Right atrium auricular region (tissue), 2 donors: ENCODE measurements around the gene OSCP1. TPM values are rescaled to one million over a fixed set of nuclear protein-coding genes. Genes with fewer than 3 reads are reported as not detected.

Source experiments
- DNase-seq: peaks from one replicate; pipeline ENCODE4 v3.0.0-alpha.2; 2019; ENCODE audit warnings: low spot score
- H3K27ac ChIP-seq, 2 donors: fragments of 200-600 bp; sonication (generic); 1 replicate in 1 of 2; 2 replicates in 1 of 2; pipeline ENCODE4 v1.5.1; 2016 to 2019
- H3K27me3 ChIP-seq, 2 donors: fragments of 200-600 bp; sonication (generic); one replicate each; pipeline versions ENCODE4 v1.5.1 to v1.6.0; 2017 to 2019
- H3K36me3 ChIP-seq: fragments of 200-600 bp; sonication (generic); one replicate; pipeline ENCODE4 v1.5.1; 2016
- H3K4me1 ChIP-seq, 2 donors: fragments of 200-600 bp; sonication (generic); one replicate each; pipeline versions ENCODE4 v1.5.1 to v1.6.0; 2017 to 2019
- H3K4me3 ChIP-seq, 2 donors: fragments of 200-600 bp; sonication (generic); 1 replicate in 1 of 2; 2 replicates in 1 of 2; pipeline ENCODE4 v1.5.1; 2017 to 2019; ENCODE audit warnings: mild to moderate bottlenecking in 1 of 2, moderate library complexity in 1 of 2
- H3K9me3 ChIP-seq, 2 donors: fragments of 200-600 bp; sonication (generic); one replicate each; pipeline ENCODE4 v1.5.1; 2019
- total RNA-seq, 2 donors: library from RNA; depleted of rRNA; stranded (reverse); fragments of >200 nt; gene quantifications; one replicate each; pipeline ENCODE4 v1.1.0, GENCODE V29; 2016
- TF ChIP-seq, protein P1 (sequence below), 2 donors: fragments of 200-600 bp; sonication (generic); IDR thresholded peaks; one replicate each; pipeline ENCODE4 v1.5.1; 2019; ENCODE audit warnings: antibody characterized with exemption in 2 of 2

The OSCP1 gene
- total RNA-seq, 2 donors from 2014 or later, result 4.9 to 7.9 TPM

DNA sequence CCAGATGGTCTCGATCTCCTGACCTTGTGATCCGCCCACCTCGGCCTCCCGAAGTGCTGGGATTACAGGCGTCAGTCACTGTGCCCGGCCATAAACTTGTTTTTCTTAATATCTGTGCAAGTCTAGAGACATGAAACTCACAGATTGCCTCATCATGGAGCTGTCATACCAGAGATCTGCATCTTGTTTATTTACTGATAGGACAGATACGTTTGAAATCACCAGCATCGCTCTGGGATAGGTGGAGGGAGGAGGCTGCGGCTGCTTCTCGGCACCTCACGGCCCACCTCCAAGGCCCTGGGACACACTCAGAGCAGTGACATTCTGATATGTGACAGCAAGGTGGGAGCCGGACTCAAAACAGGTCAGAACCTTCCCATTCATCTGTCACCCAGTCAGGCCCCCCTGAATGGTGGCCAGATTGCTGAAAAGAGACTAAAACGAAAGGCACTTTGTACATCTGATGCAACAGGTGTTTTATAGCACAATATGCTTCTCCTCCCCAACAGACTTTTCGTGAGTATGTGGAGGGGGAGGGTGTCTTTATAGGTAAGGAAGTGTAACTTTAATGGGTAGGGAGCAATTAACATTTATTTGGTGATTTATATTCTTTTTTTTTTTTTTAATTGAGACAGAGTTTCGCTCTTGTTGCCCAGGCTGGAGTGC lies 34.5 kb downstream of the OSCP1 start:
- TF ChIP-seq, protein P1, sequence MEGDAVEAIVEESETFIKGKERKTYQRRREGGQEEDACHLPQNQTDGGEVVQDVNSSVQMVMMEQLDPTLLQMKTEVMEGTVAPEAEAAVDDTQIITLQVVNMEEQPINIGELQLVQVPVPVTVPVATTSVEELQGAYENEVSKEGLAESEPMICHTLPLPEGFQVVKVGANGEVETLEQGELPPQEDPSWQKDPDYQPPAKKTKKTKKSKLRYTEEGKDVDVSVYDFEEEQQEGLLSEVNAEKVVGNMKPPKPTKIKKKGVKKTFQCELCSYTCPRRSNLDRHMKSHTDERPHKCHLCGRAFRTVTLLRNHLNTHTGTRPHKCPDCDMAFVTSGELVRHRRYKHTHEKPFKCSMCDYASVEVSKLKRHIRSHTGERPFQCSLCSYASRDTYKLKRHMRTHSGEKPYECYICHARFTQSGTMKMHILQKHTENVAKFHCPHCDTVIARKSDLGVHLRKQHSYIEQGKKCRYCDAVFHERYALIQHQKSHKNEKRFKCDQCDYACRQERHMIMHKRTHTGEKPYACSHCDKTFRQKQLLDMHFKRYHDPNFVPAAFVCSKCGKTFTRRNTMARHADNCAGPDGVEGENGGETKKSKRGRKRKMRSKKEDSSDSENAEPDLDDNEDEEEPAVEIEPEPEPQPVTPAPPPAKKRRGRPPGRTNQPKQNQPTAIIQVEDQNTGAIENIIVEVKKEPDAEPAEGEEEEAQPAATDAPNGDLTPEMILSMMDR (IDR thresholded peaks at IDR 0.05), result no peak
- no peak overlapping the region for H3K4me3 ChIP-seq
- no peak overlapping the region for H3K27ac ChIP-seq
- no peaks in the 10 kb centered on the region for H3K27me3 ChIP-seq
- H3K36me3 ChIP-seq, result no peaks in the 10 kb centered on the region
- no peak for DNase-seq
- H3K4me1 ChIP-seq, result peaks cover 0 to 21% of the 10 kb centered on the region in 2 donors
- no peaks in the 10 kb centered on the region for H3K9me3 ChIP-seq

DNA sequence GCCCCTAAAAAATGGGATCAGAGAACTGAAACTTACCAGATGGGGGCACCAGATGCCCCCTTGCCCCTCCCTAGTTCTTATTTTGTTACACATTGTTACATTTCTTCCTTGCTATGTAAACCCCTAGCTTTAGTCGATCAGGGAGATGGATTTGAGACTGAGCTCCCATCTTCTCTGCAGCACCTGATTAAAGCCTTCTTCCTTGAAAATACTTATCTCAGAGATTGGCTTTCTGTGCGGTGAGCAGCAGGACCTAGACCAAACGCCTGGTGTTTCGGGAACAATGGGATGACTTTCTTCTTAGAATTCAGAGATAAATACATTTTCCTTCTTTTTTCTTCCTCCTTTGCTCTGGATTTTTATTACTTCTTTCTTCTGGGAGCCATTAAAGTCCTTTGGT lies 35.9 kb downstream of the OSCP1 start:
- peaks cover 0 to 7% of the 10 kb centered on the region in 2 donors for H3K4me1 ChIP-seq
- no peak overlapping the region for H3K4me3 ChIP-seq
- no peaks in the 10 kb centered on the region for H3K27me3 ChIP-seq
- no peak for DNase-seq
- H3K36me3 ChIP-seq, result no peaks in the 10 kb centered on the region
- H3K27ac ChIP-seq, result no peak overlapping the region
- TF ChIP-seq, protein P1 (IDR thresholded peaks at IDR 0.05), result no peak
- no peaks in the 10 kb centered on the region for H3K9me3 ChIP-seq

DNA sequence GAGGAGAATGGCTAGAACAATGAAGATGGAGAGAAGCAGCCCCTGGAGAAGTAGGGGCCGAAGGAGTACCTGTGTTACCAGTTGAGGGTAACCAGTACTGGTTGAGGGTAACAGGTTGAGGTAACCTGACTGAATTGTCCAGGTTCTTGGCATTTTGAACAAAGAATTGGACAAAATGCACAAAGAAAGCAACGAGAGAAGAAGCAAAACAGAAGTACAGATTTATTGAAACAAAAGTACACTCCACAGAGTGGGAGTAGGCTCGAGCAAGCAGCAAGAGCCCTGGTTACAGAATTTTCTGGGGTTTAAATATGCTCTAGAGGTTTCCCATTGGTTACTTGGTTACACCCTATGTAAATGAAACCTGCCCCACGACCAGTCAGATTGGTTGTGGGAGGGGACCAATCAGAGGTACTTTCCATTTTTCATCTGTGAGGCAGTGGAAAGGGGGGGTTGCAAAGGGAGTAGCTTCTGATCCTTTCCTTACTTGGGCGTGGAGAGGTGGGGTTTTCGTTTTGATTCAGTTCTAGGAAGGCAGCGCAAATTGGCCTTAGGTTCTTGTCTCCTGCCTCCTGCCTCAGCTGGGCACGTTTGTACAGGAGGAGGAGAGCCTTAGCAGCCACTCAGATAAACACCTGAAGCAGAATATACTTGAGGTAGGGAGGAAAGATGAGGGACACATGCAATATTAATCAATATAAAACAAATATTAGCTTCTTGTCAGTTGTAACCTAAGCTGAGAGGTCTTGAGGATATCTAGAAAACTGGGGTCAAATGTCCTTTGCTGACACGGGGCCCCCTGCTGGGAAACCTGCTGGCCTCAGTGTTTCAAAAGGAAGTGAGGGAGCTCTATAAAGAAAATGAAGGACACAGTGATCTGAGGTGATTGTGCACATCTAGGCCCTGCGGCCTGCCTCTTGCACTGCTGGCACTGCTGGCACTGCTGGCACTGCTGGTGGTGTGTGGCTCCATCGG lies 38.3 kb downstream of the OSCP1 start:
- no peaks in the 10 kb centered on the region for H3K9me3 ChIP-seq
- H3K27ac ChIP-seq, result no peak overlapping the region
- no peaks in the 10 kb centered on the region for H3K27me3 ChIP-seq
- no peaks in the 10 kb centered on the region for H3K4me1 ChIP-seq
- TF ChIP-seq, protein P1 (IDR thresholded peaks at IDR 0.05), result no peak
- no peaks in the 10 kb centered on the region for H3K36me3 ChIP-seq
- no peak overlapping the region for H3K4me3 ChIP-seq
- no peak for DNase-seq

DNA sequence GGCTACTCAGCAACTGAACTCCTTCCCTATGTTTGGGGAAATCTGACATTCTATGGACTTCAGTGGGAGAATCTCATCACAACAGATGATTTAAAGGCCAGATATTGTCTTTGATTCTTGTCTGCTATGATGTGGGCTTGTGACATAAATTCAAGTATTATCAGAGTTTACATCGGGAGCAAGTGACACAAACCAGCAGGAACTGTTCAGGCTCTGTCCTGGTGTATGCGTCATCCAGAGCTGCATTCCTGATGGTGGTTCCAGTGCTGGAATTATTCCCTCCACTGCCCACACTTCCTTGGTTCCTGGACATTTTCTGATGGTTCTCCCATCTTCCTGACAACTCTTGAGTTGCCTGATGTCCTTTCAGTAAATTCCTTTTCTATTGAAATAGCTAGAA lies 41.8 kb downstream of the OSCP1 start:
- H3K36me3 ChIP-seq, result no peaks in the 10 kb centered on the region
- H3K9me3 ChIP-seq, result no peaks in the 10 kb centered on the region
- DNase-seq, result no peak
- TF ChIP-seq, protein P1 (IDR thresholded peaks at IDR 0.05), result no peak
- no peaks in the 10 kb centered on the region for H3K4me1 ChIP-seq
- H3K27ac ChIP-seq, result no peak overlapping the region
- no peaks in the 10 kb centered on the region for H3K27me3 ChIP-seq
- H3K4me3 ChIP-seq, result no peak overlapping the region

DNA sequence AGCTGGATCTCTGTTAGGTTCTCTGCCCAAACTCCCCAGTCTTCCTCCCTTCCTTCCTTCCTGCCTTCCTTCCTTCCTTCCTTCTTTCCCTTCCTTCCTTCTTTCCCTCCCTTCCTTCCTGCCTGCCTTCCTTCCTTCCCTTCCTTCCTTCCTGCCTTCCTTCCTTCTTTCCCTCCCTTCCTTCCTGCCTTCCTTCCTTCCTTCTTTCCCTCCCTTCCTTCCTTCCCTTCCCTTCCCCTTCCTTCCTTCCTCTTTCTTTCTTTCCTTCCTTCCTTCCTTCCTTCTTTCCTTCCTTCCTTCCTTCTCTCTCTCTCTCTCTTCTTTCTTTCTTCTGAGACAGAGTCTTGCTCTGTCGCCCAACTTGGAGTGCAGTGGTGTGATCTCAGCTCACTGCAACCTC lies 43.8 kb downstream of the OSCP1 start:
- no peaks in the 10 kb centered on the region for H3K4me1 ChIP-seq
- H3K36me3 ChIP-seq, result no peaks in the 10 kb centered on the region
- no peaks in the 10 kb centered on the region for H3K27me3 ChIP-seq
- no peak overlapping the region for H3K4me3 ChIP-seq
- H3K9me3 ChIP-seq, result no peaks in the 10 kb centered on the region
- TF ChIP-seq, protein P1 (IDR thresholded peaks at IDR 0.05), result no peak
- H3K27ac ChIP-seq, result no peak overlapping the region
- DNase-seq, result no peak
